Right renal cortex interstitium (tissue), 3 donors: ENCODE measurements around the gene RAX2. TPM values are rescaled to one million over a fixed set of nuclear protein-coding genes. Genes with fewer than 3 reads are reported as not detected.
"Not testable (repeated sequence)": the region's sequence is repeated elsewhere in the genome, so short reads cannot be mapped to it uniquely, and the experiment has no call there.

Source experiments
- DNase-seq, 3 donors: peaks; one replicate each; pipeline ENCODE4 v3.0.0-alpha.2; 2013; ENCODE audit warnings: low read depth in 3 of 3, low spot score in 2 of 3
- polyA plus RNA-seq, 3 donors: library from polyadenylated mRNA; unstranded; fragments of 120-200 nt; gene quantifications; one replicate each; pipeline ENCODE4 v1.2.1, GENCODE V29; 2013; ENCODE audit not compliant: insufficient read length in 3 of 3

Gene RAX2
- polyA plus RNA-seq, 3 donors, result not detected

DNA sequence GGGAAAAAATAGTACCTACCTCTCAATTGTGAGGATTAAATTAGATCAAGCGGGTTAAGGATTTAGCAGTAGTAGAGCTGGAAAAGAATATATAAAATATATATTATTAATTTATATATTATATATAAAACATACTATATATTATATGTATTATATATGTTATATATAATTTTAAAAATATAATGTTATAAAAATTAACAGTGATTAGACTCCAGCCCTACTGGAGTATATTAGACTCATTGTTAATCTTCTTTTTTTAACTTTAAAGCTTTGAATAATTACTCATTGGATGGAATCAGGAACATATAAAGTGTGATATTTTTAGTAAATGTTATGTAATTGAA lies 9.9 kb downstream of the RAX2 start:
- no peak for DNase-seq

GRCh38 chr19:3761382-3762129 lies 10.5 kb downstream of the RAX2 start, which contains the start of gene APBA3:
Gene APBA3, minus strand, starts transcription at chr19:3761692. Its CDS starts 1,428 bp downstream, at chr19:3760264.
- peak; percentile 69 to 80 (median 71) for DNase-seq

DNA sequence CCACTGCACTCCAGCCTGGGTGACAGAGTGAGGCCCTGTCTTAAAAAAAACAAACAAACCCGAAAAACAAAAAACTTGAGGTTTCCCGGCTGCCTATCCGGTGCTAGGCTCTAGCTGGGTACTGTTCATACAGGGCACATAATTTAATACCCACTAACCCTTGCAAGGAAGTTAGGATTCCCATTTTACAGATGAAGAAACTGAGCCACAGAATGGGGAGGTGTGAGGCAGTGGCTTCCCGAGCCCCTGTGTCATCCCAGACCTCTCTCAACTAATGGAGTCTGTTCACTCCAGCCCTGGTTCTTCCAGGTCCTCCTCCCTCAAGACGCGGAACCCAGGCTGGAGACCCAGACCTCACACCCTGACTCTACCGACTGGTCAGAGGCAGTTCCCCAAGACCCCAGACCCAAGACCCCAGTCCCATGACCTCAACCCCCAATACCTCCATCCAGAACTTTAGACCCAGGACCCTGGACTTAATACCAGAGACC lies 11.1 kb downstream of the RAX2 start:
- DNase-seq, result no peak

- DNase-seq, result no peak
Observed at GRCh38 chr19:3759482-3760254, 12.4 kb downstream of the RAX2 start.

- not testable (repeated sequence) for DNase-seq
Observed at GRCh38 chr19:3758297-3758696, 13.7 kb downstream of the RAX2 start.

DNA sequence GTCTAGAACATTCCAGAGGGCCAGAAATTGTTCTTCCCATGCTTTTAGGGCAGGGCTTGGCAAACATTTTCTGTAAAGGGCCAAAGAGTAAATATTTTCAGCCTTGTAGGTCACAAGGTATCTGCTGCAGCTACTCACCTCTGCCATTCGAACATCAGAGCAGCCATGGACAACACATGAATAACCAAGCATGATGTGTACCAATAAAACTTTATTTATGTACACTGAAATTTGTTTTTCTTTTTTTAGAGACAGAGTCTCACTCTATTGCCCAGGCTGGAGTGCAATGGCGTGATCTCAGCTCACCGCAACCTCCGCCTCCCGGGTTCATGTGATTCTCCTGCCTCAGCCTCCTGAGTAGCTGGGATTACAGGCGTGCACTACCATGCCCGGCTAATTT lies 14.3 kb downstream of the RAX2 start:
- DNase-seq, result not testable (repeated sequence)

GRCh38 chr19:3753631-3754410 lies 18.2 kb downstream of the RAX2 start:
- no peak for DNase-seq

DNA sequence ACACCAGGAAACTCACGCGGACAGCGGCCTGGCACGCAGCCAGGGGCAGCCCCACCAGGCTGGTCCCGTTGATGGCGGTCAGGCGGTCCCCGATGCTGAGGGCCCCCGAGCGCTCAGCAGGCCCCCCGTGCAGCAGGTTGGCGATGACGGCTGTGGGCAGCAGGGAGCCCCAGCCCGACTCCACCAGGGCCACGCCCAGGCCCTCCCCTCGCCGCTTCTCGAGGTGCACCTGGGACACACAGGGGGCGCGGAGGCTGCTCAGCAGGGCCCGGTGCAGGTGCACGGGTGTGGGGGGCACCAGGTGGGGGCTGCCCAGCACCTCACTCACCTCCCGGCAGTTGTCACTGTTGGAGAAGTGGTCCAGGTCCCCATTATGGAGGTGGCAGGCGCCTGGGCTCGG lies 19.5 kb downstream of the RAX2 start:
- DNase-seq, result no peak

- DNase-seq, result no peak
Observed at GRCh38 chr19:3751236-3751635, 20.8 kb downstream of the RAX2 start.

- no peak for DNase-seq
Observed at GRCh38 chr19:3750211-3750610, 21.8 kb downstream of the RAX2 start.

DNA sequence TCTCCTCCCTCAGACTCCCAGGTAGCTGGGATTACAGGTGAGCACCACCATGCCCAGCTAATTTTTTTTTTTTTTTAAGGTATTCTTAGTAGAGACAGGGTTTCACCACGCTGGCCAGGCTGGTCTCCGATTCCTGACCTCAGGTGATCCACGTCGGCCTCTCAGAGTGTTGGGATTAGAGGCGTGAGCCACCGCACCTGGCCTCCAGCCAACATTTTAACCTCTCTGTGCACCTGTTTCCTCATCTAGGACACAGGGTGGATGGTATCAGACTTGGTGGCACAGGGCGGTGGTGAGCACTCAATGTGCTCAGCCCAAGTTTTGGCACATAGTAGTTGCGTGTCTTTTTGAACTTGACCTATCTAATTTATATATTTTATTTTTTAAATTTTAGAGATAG lies 23.1 kb downstream of the RAX2 start:
- DNase-seq, result no peak

DNA sequence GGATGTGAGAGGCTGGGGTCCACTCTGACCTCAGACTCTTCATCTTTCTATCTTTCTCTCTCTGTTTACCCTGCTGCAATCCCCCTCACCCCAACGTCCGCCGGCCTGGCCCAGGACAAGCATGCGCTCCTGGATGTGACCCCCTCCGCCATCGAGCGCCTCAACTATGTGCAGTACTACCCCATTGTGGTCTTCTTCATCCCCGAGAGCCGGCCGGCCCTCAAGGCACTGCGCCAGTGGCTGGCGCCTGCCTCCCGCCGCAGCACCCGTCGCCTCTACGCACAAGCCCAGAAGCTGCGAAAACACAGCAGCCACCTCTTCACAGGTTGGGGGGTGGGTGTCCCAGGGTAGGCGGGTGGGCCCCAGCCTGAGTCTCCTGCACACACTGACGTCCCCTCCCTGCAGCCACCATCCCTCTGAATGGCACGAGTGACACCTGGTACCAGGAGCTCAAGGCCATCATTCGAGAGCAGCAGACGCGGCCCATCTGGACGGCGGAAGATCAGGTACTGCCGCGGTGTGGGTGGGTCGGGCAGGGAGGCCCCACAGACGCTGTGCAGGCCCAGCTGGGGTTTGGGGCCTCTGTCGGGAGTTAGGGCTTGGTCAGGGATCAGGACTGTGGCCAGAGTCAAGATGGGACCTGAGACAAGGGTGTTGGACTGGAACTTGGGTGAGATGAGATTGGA lies 25.5 kb downstream of the RAX2 start:
- no peak for DNase-seq

- DNase-seq, result no peak
Observed at GRCh38 chr19:3745363-3746045, 26.5 kb downstream of the RAX2 start.

DNA sequence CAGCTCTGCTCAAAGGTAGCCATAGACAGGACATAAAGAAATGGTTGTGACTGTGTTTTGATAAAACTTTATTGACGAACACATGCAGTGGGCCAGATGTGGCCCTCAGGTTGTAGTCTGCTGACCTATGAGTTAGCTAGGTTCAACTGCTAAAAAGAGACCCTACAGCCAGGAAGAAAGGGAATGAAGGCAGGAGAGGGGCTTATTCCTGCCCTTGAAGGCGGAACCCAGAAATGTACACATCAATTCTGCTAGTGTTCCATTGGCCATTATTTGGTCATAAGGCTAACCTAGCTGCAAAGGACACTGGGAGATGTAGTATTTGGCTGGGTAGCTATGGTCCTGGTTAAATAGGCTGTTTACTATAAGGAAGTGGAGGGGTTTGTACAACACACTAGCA lies 28.5 kb downstream of the RAX2 start:
- DNase-seq, result no peak

DNA sequence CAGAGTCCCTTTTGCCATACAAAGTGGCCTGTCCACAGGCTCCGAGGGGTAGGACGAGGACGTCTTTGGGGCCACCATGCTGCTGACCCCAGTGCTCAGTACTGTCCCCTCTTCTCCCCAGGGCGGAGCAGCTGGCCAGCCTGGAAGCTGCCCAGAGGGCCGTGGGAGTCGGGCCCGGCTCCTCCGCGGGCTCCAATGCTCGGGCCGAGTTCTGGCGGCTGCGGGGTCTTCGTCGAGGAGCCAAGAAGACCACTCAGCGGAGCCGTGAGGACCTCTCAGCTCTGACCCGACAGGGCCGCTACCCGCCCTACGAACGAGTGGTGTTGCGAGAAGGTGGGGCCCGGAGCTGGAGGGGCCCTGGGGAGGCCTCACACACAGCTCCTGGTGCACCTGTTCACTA lies 31.6 kb downstream of the RAX2 start:
- no peak for DNase-seq

- no peak for DNase-seq
Observed at GRCh38 chr19:3738477-3739220, 33.4 kb downstream of the RAX2 start.

DNA sequence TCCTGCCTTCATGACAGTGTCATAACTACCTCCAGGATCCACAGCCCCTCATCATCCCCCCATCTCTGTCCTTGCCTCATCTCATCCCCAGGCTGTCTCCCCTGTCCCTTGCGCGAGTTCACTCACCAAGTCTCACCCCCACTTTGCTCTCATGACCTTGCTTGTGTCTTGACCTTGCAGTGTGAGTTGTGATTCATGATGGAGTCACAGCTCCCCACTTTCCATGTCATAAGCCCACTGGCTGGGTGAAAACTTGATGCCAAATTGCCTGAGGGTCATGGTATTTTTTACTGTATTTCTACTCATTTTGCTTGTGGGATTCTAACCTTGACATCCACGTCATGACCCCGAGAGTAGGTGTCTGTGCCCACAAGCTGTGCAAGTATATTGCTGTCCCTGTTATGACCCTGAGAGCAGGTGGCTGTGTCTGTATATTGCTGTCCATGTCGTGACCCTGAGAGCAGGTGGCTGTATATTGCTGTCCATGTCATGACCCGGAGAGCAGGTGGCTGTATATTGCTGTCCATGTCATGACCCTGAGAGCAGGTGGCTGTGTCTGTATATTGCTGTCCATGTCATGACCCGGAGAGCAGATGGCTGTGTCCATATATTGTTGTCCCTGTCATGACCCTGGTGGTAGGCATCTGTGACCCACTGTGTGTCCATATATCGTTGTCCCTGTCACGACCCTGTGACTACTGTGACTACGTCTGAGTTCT lies 34.4 kb downstream of the RAX2 start:
- DNase-seq, result no peak

DNA sequence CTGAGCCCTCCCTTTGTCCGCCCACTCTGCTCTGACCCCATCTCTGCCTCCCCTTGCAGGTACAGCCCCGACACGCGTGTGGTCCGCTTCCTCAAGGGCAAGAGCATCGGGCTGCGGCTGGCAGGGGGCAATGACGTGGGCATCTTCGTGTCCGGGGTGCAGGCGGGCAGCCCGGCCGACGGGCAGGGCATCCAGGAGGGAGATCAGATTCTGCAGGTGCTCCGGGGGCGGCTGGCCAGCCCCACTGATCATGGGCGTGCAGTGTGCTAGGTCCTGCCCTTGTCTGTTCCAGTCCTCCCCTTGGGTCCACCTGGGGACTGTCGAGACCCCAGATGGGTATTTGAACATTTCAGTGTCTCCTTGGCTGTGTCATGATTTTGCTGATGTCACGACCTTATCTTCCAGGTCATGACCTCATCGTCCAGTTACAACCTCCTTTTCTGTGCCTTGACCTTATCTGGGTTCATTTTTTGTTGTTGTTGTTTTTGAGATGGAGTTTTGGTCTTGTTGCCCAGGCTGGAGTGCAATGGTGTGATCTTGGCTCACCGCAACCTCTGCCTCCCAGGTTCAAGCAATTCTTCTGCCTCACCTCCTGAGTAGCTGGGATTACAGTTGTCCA lies 35.8 kb downstream of the RAX2 start:
- DNase-seq, result no peak

GRCh38 chr19:3734310-3734600 lies 37.8 kb downstream of the RAX2 start:
- DNase-seq, result no peak
